Measurements from ENCODE around the gene HTRA1. TPM values are rescaled to one million over a fixed set of nuclear protein-coding genes. Genes with fewer than 3 reads are reported as not detected.

The HTRA1 gene
- total RNA-seq, 1 experiment from 2014 or later = 18.6 TPM

GRCh38 chr10:122421054-122421625, 40.2 kb upstream of the HTRA1 start:
- H3K36me3 ChIP-seq (ENCODE audit: low read depth, low read length) = no peaks in the 10 kb centered on the region
- H3K79me2 ChIP-seq (ENCODE audit: low read length) = no peaks in the 10 kb centered on the region
- BruUV-seq (replicated peaks) = no TSS peak
- no peak overlapping the region for H3K27ac ChIP-seq (ENCODE audit: low read length)
- intact Hi-C loops (cut with micrococcal nuclease) = no loop called here
- H2AFZ ChIP-seq (ENCODE audit: low read length) = no peak overlapping the region
- H3K9me2 ChIP-seq (replicated peaks; ENCODE audit: low read length) = no peaks in the 10 kb centered on the region
- no peak for ATAC-seq
- no peaks in the 10 kb centered on the region for H3K4me1 ChIP-seq (ENCODE audit: insufficient read depth, low read length)
- no peak for DNase-seq
- H3K4me2 ChIP-seq (ENCODE audit: low read length) = no peak overlapping the region
- POLR2A ChIA-PET (ENCODE audit: unreplicated experiment) = no interaction called here
- H4K20me1 ChIP-seq (ENCODE audit: low read length) = no peaks in the 10 kb centered on the region
- no peaks in the 10 kb centered on the region for H3F3A ChIP-seq (ENCODE audit: low read length, unreplicated experiment)
- H3K9ac ChIP-seq (ENCODE audit: low read length) = no peak overlapping the region
- H3K4me3 ChIP-seq (ENCODE audit: low read length) = no peak overlapping the region
- no peaks in the 10 kb centered on the region for H3K9me3 ChIP-seq (ENCODE audit: low read length)
- no peaks in the 10 kb centered on the region for H3K27me3 ChIP-seq (ENCODE audit: low read length)
- CTCF ChIA-PET = no interaction called here
- TF ChIP-seq, protein P1, sequence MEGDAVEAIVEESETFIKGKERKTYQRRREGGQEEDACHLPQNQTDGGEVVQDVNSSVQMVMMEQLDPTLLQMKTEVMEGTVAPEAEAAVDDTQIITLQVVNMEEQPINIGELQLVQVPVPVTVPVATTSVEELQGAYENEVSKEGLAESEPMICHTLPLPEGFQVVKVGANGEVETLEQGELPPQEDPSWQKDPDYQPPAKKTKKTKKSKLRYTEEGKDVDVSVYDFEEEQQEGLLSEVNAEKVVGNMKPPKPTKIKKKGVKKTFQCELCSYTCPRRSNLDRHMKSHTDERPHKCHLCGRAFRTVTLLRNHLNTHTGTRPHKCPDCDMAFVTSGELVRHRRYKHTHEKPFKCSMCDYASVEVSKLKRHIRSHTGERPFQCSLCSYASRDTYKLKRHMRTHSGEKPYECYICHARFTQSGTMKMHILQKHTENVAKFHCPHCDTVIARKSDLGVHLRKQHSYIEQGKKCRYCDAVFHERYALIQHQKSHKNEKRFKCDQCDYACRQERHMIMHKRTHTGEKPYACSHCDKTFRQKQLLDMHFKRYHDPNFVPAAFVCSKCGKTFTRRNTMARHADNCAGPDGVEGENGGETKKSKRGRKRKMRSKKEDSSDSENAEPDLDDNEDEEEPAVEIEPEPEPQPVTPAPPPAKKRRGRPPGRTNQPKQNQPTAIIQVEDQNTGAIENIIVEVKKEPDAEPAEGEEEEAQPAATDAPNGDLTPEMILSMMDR (conservative IDR thresholded peaks at IDR 0.05; ENCODE audit: low read depth, low read length) = no peak
- TF ChIP-seq EZH2 (IDR thresholded peaks at IDR 0.05; ENCODE audit: low read length, unreplicated experiment) = no peak
- no peak for TF ChIP-seq EZH2phosphoT487 (IDR thresholded peaks at IDR 0.05; ENCODE audit: borderline replicate concordance, low read length)

DNA sequence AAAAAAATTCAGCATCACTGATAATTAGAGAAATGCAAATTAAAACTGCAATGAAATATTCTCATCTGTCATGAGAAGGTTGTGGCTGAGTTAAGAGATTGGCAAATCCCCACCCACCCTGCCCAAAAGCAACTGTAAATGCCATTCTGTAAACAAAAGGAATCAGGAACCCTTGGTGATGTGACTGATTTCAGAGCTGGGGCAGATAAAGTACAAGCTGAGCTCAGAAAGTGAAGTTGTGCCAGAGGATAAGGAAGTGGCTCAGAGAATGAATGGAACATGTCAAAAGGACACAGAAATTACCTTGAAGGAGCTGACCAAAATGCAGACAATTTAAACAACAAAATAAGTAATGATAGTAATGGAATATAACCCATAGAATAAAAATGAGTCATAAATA, 39.6 kb upstream of the HTRA1 start:
- Histone ChIP-seq H3K9me3 (ENCODE audit: low read length) (no peaks in the 10 kb centered on the region), H3K9me2 (replicated peaks; ENCODE audit: low read length) (no peaks in the 10 kb centered on the region), H3K36me3 (ENCODE audit: low read depth, low read length) (no peaks in the 10 kb centered on the region), H3F3A (ENCODE audit: low read length, unreplicated experiment) (no peaks in the 10 kb centered on the region), H3K27me3 (ENCODE audit: low read length) (no peaks in the 10 kb centered on the region), H3K4me1 (ENCODE audit: insufficient read depth, low read length) (no peaks in the 10 kb centered on the region), H4K20me1 (ENCODE audit: low read length) (no peaks in the 10 kb centered on the region), H3K27ac (ENCODE audit: low read length) (no peak overlapping the region), H3K4me2 (ENCODE audit: low read length) (no peak overlapping the region), H2AFZ (ENCODE audit: low read length) (no peak overlapping the region), H3K4me3 (ENCODE audit: low read length) (no peak overlapping the region), H3K79me2 (ENCODE audit: low read length) (no peaks in the 10 kb centered on the region), H3K9ac (ENCODE audit: low read length) (no peak overlapping the region)
- ChIA-PET POLR2A (ENCODE audit: unreplicated experiment) (interaction anchor here (0.6 kb wide), 1 partner anchor 48 kb away, joined by 5 read pairs; no protein-coding TSS in a partner anchor), CTCF (no interaction called here)
- no TSS peak for BruUV-seq (replicated peaks)
- TF ChIP-seq, protein P1 (conservative IDR thresholded peaks at IDR 0.05; ENCODE audit: low read depth, low read length) = no peak
- TF ChIP-seq EZH2phosphoT487 (IDR thresholded peaks at IDR 0.05; ENCODE audit: borderline replicate concordance, low read length) (no peak), EZH2 (IDR thresholded peaks at IDR 0.05; ENCODE audit: low read length, unreplicated experiment) (no peak)
- DNase-seq (no peak), ATAC-seq (no peak)
- intact Hi-C loops (cut with micrococcal nuclease) = no loop called here

GRCh38 chr10:122422266-122422989, 38.9 kb upstream of the HTRA1 start:
- ChIA-PET CTCF (no interaction called here), POLR2A (ENCODE audit: unreplicated experiment) (interaction anchor here (0.6 kb wide), 1 partner anchor 49 kb away, joined by 5 read pairs; no protein-coding TSS in a partner anchor)
- H2AFZ ChIP-seq (ENCODE audit: low read length) = no peak overlapping the region
- H3K4me2 ChIP-seq (ENCODE audit: low read length) = no peak overlapping the region
- DNase-seq = no peak
- no peak overlapping the region for H3K4me3 ChIP-seq (ENCODE audit: low read length)
- H3K27ac ChIP-seq (ENCODE audit: low read length) = no peak overlapping the region
- H3K9ac ChIP-seq (ENCODE audit: low read length) = no peak overlapping the region
- no peaks in the 10 kb centered on the region for H3K4me1 ChIP-seq (ENCODE audit: insufficient read depth, low read length)
- no peak for ATAC-seq
- intact Hi-C loops (cut with micrococcal nuclease) = no loop called here
- H3K9me3 ChIP-seq (ENCODE audit: low read length) = no peaks in the 10 kb centered on the region
- no peaks in the 10 kb centered on the region for H3K36me3 ChIP-seq (ENCODE audit: low read depth, low read length)
- no peaks in the 10 kb centered on the region for H3F3A ChIP-seq (ENCODE audit: low read length, unreplicated experiment)
- no peaks in the 10 kb centered on the region for H4K20me1 ChIP-seq (ENCODE audit: low read length)
- no peaks in the 10 kb centered on the region for H3K79me2 ChIP-seq (ENCODE audit: low read length)
- H3K27me3 ChIP-seq (ENCODE audit: low read length) = no peaks in the 10 kb centered on the region
- TF ChIP-seq, protein P1 (conservative IDR thresholded peaks at IDR 0.05; ENCODE audit: low read depth, low read length) = no peak
- TF ChIP-seq EZH2 (IDR thresholded peaks at IDR 0.05; ENCODE audit: low read length, unreplicated experiment) (no peak), EZH2phosphoT487 (IDR thresholded peaks at IDR 0.05; ENCODE audit: borderline replicate concordance, low read length) (no peak)
- no TSS peak for BruUV-seq (replicated peaks)
- no peaks in the 10 kb centered on the region for H3K9me2 ChIP-seq (replicated peaks; ENCODE audit: low read length)
